RWPE1 (cell line): Measurements from ENCODE around the gene GET3.

Source experiments
- CTCF ChIA-PET: fragments of 350-600 bp; sonication (Branson Sonifier 250); formaldehyde crosslinking; extraction: SDS; loops from one replicate; lab custom pipeline; 2021; lab: Yijun Ruan, JAX
- POLR2A ChIA-PET: fragments of 400-600 bp; formaldehyde crosslinking; extraction: SDS; loops from one replicate; lab custom pipeline; 2020; ENCODE audit warnings: antibody characterized with exemption; ENCODE audit not compliant: low non-redundant PET; lab: Yijun Ruan, JAX
- DNase-seq: peaks from one replicate; pipeline ENCODE4 v3.0.0; 2012; ENCODE audit warnings: low spot score
- H3K27ac ChIP-seq: fragments of 450-650 bp; 2 replicates; pipeline ENCODE4 v1.5.1; 2017
- CTCF ChIP-seq: fragments of 450-650 bp; conservative IDR thresholded peaks from 2 replicates; pipeline ENCODE4 v1.5.1; 2017; ENCODE audit warnings: low read depth, mild to moderate bottlenecking

Gene GET3

GRCh38 chr19:12703046-12703445 is 34.3 kb upstream of the GET3 start:
- TF ChIP-seq CTCF = no peak
- peak overlapping the region; percentile 24 for H3K27ac ChIP-seq
- DNase-seq = peak; percentile 75
- ChIA-PET CTCF (interaction anchor here (0.7 kb wide), 2 partner anchors 57 to 1004 kb away, joined by 3 to 4 read pairs; no protein-coding TSS in a partner anchor), POLR2A (no interaction called here)

- ChIA-PET CTCF (interaction anchor here (1.5 kb wide), 1 partner anchor 91 kb away, joined by 5 read pairs; no protein-coding TSS in a partner anchor), POLR2A (no interaction called here)
- H3K27ac ChIP-seq = peak overlapping the region; percentile 26
- DNase-seq = no peak
- no peak for TF ChIP-seq CTCF
These were observed 32.1 kb upstream of the GET3 start for GRCh38 chr19:12705169-12705568.

GRCh38 chr19:12705654-12706331 is 31.5 kb upstream of the GET3 start:
- CTCF ChIA-PET = interaction anchor here (0.6 to 1.5 kb wide), 2 partner anchors 90 to 935 kb away, joined by 3 to 5 read pairs; no protein-coding TSS in a partner anchor
- no peak for TF ChIP-seq CTCF

GRCh38 chr19:12706332-12706718 is 31.0 kb upstream of the GET3 start:
- POLR2A ChIA-PET = no interaction called here

More at GRCh38 chr19:12705654-12706331, 31.5 kb upstream of the GET3 start:
- no peak for DNase-seq
- POLR2A ChIA-PET = no interaction called here
- peak overlapping the region; percentile 26 for H3K27ac ChIP-seq

GRCh38 chr19:12708641-12709040 is 28.7 kb upstream of the GET3 start:
- no peak for TF ChIP-seq CTCF
- no peak for DNase-seq
- ChIA-PET CTCF (no interaction called here), POLR2A (interaction anchor here (0.6 kb wide), 1 partner anchor 164 kb away, joined by 7 read pairs; no protein-coding TSS in a partner anchor)
- H3K27ac ChIP-seq = no peak overlapping the region

More at GRCh38 chr19:12706332-12706718, 31.0 kb upstream of the GET3 start:
- TF ChIP-seq CTCF = no peak
- DNase-seq = no peak
- H3K27ac ChIP-seq = peak overlapping the region; percentile 26
- CTCF ChIA-PET = interaction anchor here (0.6 kb wide), 1 partner anchor 935 kb away, joined by 3 read pairs; no protein-coding TSS in a partner anchor

GRCh38 chr19:12711187-12711586 is 26.1 kb upstream of the GET3 start:
- no peak for DNase-seq
- POLR2A ChIA-PET = no interaction called here
- H3K27ac ChIP-seq = peak overlapping the region; percentile 7; the same call in 1 of the 2 replicates
- no peak for TF ChIP-seq CTCF
- CTCF ChIA-PET = interaction anchor here (0.7 to 1.0 kb wide), 2 partner anchors 14 to 137 kb away, joined by 3 read pairs; no protein-coding TSS in a partner anchor
